Upper lobe of left lung (tissue), 6 donors: Measurements from ENCODE around the gene ATXN7L3. TPM values are rescaled to one million over a fixed set of nuclear protein-coding genes. Genes with fewer than 3 reads are reported as not detected.

ENCODE experiments used
- ATAC-seq, 2 donors: fragments of 200-7000 bp; cut with Tn5 transposase; one replicate each; pipeline ENCODE4 v1.9.1; 2022; ENCODE audit warnings: mild to moderate bottlenecking in 2 of 2, moderate library complexity in 2 of 2; ENCODE audit not compliant: low FRiP score in 2 of 2
- DNase-seq, 2 donors: peaks; one replicate each; pipeline ENCODE4 v3.0.0-alpha.2; 2019 to 2020
- H3K27ac ChIP-seq, 4 donors: fragments of 200-600 bp; sonication (generic); one replicate each; pipeline ENCODE4 v1.5.1; 2016 to 2019
- H3K27me3 ChIP-seq, 4 donors: fragments of 200-600 bp; sonication (generic); one replicate each; pipeline ENCODE4 v1.5.1; 2017 to 2019
- H3K36me3 ChIP-seq, 4 donors: fragments of 200-600 bp; sonication (generic); one replicate each; pipeline ENCODE4 v1.5.1; 2016 to 2019
- H3K4me1 ChIP-seq, 4 donors: fragments of 200-600 bp; sonication (generic); one replicate each; pipeline ENCODE4 v1.5.1; 2018 to 2019
- H3K4me3 ChIP-seq, 4 donors: fragments of 200-600 bp; sonication (generic); one replicate each; pipeline ENCODE4 v1.5.1; 2017 to 2019; ENCODE audit warnings: mild to moderate bottlenecking in 2 of 4, moderate library complexity in 1 of 4
- H3K9me3 ChIP-seq, 4 donors: fragments of 200-600 bp; sonication (generic); one replicate each; pipeline ENCODE4 v1.5.1; 2018 to 2019
- CTCF ChIP-seq, 6 experiments: fragments of 450-650 bp in 4 of 6; fragments of 200-600 bp in 2 of 6; sonication (generic) in 2 of 6; IDR thresholded peaks; one replicate each; pipeline ENCODE4 v1.5.1; 2016 to 2019; ENCODE audit warnings: antibody characterized with exemption in 6 of 6
- EP300 ChIP-seq, 4 donors: sonication (generic); formaldehyde crosslinking; IDR thresholded peaks; one replicate each; pipeline ENCODE4 v1.5.1; 2017; ENCODE audit warnings: antibody characterized with exemption in 4 of 4, control low read depth in 2 of 4
- POLR2A ChIP-seq, 4 donors: fragments of 450-650 bp; IDR thresholded peaks; one replicate each; pipeline ENCODE4 v1.5.1; 2016 to 2017; ENCODE audit warnings: antibody characterized with exemption in 4 of 4, mild to moderate bottlenecking in 2 of 4
- POLR2AphosphoS5 ChIP-seq, 2 donors: sonication (generic); formaldehyde crosslinking; IDR thresholded peaks; one replicate each; pipeline ENCODE4 v1.5.1; 2017; ENCODE audit warnings: antibody characterized with exemption in 2 of 2
- WGBS, 2 donors: methylation state at CpG; one replicate each; pipeline ENCODE4 v1.1.5; 2017 to 2018; 5-methylcytosine and 5-hydroxymethylcytosine counted together
- total RNA-seq, 6 donors: library from RNA; depleted of rRNA in 4 of 6; stranded (reverse); fragments of >200 nt in 4 of 6; gene quantifications; one replicate each; pipeline versions ENCODE4 v1.1.0 to v1.2.1, GENCODE V29; 2016 to 2021
- donor health status: DM: no; HTN: no; CAD: no; lungs with moderate emphysema.
- donor health status: DM: no; HTN: yes; CAD: no; lungs with severe emphysema.

The ATXN7L3 gene
- total RNA-seq, 6 donors from 2014 or later = 41.4 to 79.0 (median 46.9) TPM

- WGBS, 2 donors = 55 to 64% methylated on average over 10 to 11 of the region's 11 CpGs
- Histone ChIP-seq H3K4me1 (peaks cover 16 to 30% (median 23%) of the 10 kb centered on the region in 4 donors), H3K9me3 (no peaks in the 10 kb centered on the region), H3K27ac (peak overlapping the region; percentile 97 to 99 (median 98)), H3K4me3 (peak overlapping the region; percentile 76 to 96 (median 86)), H3K27me3 (no peaks in the 10 kb centered on the region), H3K36me3 (peaks cover 15 to 44% (median 38%) of the 10 kb centered on the region in 4 donors)
- TF ChIP-seq POLR2A (IDR thresholded peaks at IDR 0.05) (peak in 2 of 4 donors; percentile 28 to 51), POLR2AphosphoS5 (IDR thresholded peaks at IDR 0.05) (peak in 1 of 2 donors; percentile 25), EP300 (IDR thresholded peaks at IDR 0.05) (no peak), CTCF (IDR thresholded peaks at IDR 0.05) (peak in 1 of 6 experiments; percentile 9)
- ATAC-seq (peak in 1 of 2 donors; percentile 11), DNase-seq (peak in 1 of 2 donors; percentile 59)
Measured at GRCh38 chr17:44197980-44198720, 1.5 kb downstream of the ATXN7L3 start.

GRCh38 chr17:44197107-44197506 lies 2.6 kb downstream of the ATXN7L3 start:
- no peak for TF ChIP-seq EP300 (IDR thresholded peaks at IDR 0.05)
- TF ChIP-seq POLR2AphosphoS5 (IDR thresholded peaks at IDR 0.05) = no peak
- TF ChIP-seq POLR2A (IDR thresholded peaks at IDR 0.05) = no peak
- TF ChIP-seq CTCF (IDR thresholded peaks at IDR 0.05) = no peak
- peak overlapping the region in 2 of 4 donors; percentile 99 for H3K27ac ChIP-seq
- ATAC-seq (no peak), DNase-seq (no peak)
- peaks cover 16 to 35% (median 27%) of the 10 kb centered on the region in 4 donors for H3K4me1 ChIP-seq
- H3K27me3 ChIP-seq = no peaks in the 10 kb centered on the region
- 94% methylated on average over 15 of the region's 15 CpGs for WGBS, 2 donors
- H3K4me3 ChIP-seq = no peak overlapping the region
- H3K36me3 ChIP-seq = peaks cover 15 to 53% (median 39%) of the 10 kb centered on the region in 4 donors
- H3K9me3 ChIP-seq = no peaks in the 10 kb centered on the region

- TF ChIP-seq CTCF (IDR thresholded peaks at IDR 0.05) (no peak), POLR2A (IDR thresholded peaks at IDR 0.05) (no peak), POLR2AphosphoS5 (IDR thresholded peaks at IDR 0.05) (no peak), EP300 (IDR thresholded peaks at IDR 0.05) (no peak)
Measured at GRCh38 chr17:44193326-44194084, 6.2 kb downstream of the ATXN7L3 start.

GRCh38 chr17:44192750-44193149 lies 6.9 kb downstream of the ATXN7L3 start:
- Histone ChIP-seq H3K9me3 (no peaks in the 10 kb centered on the region), H3K27ac (peak overlapping the region in 2 of 4 donors; percentile 12 to 19), H3K4me1 (peaks cover 13 to 32% (median 23%) of the 10 kb centered on the region in 4 donors), H3K36me3 (peaks cover 19 to 84% (median 55%) of the 10 kb centered on the region in 4 donors), H3K4me3 (no peak overlapping the region), H3K27me3 (no peaks in the 10 kb centered on the region)
- 90 to 100% methylated on average over 1 to 5 of the region's 5 CpGs for WGBS, 2 donors
- no peak for TF ChIP-seq EP300 (IDR thresholded peaks at IDR 0.05)
- no peak for TF ChIP-seq POLR2A (IDR thresholded peaks at IDR 0.05)
- no peak for TF ChIP-seq CTCF (IDR thresholded peaks at IDR 0.05)
- no peak for TF ChIP-seq POLR2AphosphoS5 (IDR thresholded peaks at IDR 0.05)
- no peak for ATAC-seq
- DNase-seq = no peak

More at GRCh38 chr17:44193326-44194084, 6.2 kb downstream of the ATXN7L3 start:
- H3K36me3 ChIP-seq = peaks cover 19 to 84% (median 55%) of the 10 kb centered on the region in 4 donors
- H3K27ac ChIP-seq = no peak overlapping the region
- no peaks in the 10 kb centered on the region for H3K9me3 ChIP-seq
- peaks cover 12 to 32% (median 22%) of the 10 kb centered on the region in 4 donors for H3K4me1 ChIP-seq
- no peaks in the 10 kb centered on the region for H3K27me3 ChIP-seq
- ATAC-seq (no peak), DNase-seq (no peak)
- no peak overlapping the region for H3K4me3 ChIP-seq
- WGBS, 2 donors = 85 to 90% methylated on average over 4 to 14 of the region's 14 CpGs
